ENCODE results near the gene PCGF3. TPM values are rescaled to one million over a fixed set of nuclear protein-coding genes. Genes with fewer than 3 reads are reported as not detected.
"Not testable (repeated sequence)": the region's sequence is repeated elsewhere in the genome, so short reads cannot be mapped to it uniquely, and the experiment has no call there.

The PCGF3 gene
- total RNA-seq, 1 experiment from 2014 or later, result 29.9 TPM

DNA sequence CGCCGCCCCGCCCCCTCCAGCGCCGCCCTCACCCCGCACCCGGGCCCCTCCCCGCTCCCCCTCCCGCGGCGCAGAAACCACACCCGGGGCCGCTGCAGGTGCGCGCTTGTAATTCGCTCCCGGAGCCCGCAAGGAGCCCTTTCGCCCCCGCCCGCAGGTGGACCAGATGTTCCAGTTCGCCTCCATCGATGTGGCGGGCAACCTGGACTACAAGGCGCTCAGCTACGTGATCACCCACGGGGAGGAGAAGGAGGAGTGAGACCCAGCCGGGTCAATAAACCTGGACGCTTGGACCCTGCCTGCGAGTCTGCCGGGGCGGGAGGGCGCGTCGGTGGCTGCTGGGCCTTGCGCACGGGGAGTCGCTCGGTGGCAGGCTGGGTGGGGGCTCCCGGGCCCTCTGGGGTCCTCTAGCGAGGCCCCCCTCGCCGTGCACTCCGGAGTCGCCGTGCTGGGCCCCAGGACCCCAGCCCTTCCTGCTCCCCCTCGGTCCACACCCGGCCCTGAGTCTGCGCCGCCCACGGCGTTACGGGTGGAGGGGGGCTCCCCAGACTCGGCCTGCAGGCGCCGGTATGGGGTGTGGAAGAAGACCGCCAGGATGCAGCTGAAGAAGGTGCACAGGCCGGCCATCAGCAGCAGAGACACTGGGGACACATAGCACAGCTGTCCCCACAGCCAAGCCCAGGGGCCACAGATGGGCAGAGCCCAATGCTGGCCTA, 23.7 kb upstream of the PCGF3 start:
- DNase-seq (ENCODE audit: extremely low read depth, low read depth), result no peak

DNA sequence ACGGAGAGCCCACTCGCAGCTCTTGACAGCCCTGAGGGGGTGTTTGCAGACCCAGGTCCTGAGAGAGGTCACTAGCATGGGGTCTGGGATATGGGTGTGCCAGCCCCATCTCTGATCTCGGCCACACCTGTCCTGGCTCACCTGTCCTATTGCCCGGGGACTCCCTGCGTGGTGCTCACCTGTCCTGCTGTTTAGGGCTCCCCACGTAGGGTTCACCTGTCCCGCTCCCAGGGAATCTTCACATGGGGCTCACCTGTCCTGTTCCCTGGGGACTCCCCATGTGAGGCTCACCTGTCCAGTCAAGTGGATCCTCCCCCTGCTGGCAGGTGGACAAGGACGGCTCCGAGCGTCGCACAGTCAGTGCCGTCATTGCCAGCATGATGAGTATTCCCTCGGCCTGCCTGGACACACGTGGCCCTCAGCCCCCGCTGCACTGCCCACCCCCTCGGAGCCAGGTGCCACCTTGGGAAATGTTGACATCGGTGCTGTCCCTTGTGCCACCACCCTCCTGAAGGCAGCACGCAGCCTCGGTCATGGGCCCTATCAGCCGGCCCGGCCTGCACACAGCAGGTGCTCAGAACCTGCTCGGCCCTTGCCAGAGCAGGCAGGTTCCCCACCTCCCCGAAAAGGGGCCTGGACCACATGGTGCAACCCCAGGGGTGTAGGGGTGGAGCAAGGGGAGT, 23.0 kb upstream of the PCGF3 start:
- no peak for DNase-seq (ENCODE audit: extremely low read depth, low read depth)

- no peak for DNase-seq (ENCODE audit: extremely low read depth, low read depth)
Measured at GRCh38 chr4:683247-683897, 22.3 kb upstream of the PCGF3 start.

GRCh38 chr4:683982-684622, 21.5 kb upstream of the PCGF3 start:
- peak; percentile 61 for DNase-seq (ENCODE audit: extremely low read depth, low read depth)

GRCh38 chr4:684623-685327, 20.9 kb upstream of the PCGF3 start:
- DNase-seq (ENCODE audit: extremely low read depth, low read depth), result no peak

- no peak for DNase-seq (ENCODE audit: extremely low read depth, low read depth)
Measured at GRCh38 chr4:685679-686412, 19.8 kb upstream of the PCGF3 start.

- no peak for DNase-seq (ENCODE audit: extremely low read depth, low read depth)
Measured at GRCh38 chr4:686413-687040, 19.1 kb upstream of the PCGF3 start.

DNA sequence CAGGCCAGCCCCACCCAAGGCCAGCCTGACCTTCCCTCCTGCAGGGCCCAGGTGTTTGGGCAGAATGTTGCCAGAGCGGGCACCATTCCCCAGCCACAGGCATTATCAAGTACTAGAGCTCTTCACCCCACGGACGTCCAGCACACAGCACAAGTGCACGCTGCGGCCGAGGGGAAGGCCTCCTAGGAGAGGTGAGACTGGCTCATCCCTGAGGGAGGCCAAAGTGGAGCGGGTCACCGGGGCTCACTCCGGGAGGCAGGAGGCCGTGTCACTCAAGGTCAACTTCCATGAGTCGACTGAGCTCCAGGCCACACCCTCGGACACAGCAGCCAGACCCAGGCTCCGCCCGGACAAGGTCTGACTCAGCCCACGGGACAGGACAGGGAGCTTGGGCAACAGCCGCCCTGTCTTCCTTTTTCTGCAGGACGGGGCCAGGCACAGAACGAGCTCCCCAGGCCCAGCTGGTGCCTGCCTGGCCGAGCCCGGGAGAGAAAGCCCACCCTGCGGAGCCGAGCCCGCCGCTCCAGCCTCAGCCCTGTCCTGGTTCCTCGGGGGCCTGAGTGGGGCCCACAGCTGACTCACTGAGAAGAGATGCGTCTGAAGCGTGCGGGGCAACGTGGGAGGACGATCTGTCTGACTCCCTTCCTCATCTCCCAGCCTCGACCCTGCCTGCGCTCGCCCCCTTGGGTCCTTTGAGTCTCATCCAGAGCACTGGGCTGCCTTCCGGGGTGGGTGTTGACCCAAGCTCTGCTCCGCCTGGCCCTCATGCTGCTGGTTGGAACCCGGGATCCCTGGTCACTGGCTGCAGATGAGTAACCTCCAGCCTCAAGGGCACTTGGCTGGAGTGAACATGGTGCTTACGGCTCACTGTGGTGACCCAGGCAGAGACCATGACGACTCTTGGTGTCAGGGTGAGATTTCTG, 18.3 kb upstream of the PCGF3 start:
- peak; percentile 86 for DNase-seq (ENCODE audit: extremely low read depth, low read depth)

DNA sequence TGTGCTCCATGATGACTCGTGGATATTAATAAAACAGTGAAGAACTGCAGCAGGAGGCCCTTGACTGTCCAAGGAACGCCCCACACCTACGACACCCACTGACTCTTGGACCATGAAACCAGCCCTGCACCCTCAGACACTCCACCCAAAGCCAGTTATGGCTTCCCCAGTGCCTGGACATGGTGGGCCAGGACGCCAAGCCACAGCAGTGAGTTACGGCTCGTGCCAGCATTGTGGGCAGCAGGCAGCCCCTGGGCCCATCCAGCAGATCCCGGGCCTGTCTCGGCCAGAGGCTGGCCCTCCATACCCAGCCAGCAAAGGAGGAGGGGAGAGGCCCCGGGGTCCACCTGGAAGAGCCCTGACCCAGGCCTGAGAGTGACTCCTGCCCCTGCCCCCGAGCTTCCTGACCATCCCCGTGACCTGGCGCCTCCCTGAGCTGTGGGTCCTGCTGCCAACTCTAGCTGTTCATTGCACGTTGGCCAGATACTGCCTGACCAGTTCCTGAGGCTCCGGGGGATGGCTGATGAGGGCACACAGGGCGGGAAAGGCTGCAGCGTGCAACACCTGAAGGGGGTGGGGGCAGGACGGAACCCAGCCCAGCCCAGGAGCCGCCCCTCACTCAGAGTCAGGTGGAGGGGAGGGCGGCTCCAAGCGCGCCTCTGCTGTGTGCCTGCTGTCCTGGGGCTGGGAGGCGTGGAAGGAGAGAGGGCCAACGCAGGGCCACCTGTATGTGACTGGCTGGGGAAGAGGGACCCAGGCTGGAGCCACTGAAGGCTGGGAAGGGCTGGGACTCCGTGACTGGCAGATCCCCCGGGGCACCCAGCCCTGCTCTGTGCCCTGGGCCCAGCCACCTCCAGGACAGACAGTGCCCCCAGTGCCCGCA, 17.4 kb upstream of the PCGF3 start:
- no peak for DNase-seq (ENCODE audit: extremely low read depth, low read depth)

- no peak for DNase-seq (ENCODE audit: extremely low read depth, low read depth)
Measured at GRCh38 chr4:688854-689681, 16.6 kb upstream of the PCGF3 start, which contains the start of gene SLC49A3. SLC49A3 (minus strand) TSS chr4:689151; CDS start chr4:689127, 24 bp downstream.

DNA sequence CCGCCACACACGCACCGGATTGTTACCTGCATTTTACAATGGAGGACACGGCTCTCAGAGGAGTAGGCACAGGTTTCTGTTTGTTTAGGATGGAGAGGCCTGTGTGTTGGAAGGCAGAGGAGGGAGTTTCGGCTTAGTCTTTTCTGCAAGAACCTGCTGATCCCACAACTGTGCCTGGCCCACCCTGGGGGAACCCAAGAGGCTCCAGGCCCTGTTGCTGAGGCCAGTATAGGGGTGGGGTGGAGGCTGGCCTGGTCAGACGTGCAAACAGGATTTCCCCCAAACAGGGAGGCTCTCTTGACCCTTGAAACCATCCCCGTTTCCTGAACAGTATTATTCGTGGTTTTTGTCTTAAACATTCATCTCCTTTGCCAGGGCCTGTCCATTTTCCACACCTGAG, 15.9 kb upstream of the PCGF3 start:
- no peak for DNase-seq (ENCODE audit: extremely low read depth, low read depth)

DNA sequence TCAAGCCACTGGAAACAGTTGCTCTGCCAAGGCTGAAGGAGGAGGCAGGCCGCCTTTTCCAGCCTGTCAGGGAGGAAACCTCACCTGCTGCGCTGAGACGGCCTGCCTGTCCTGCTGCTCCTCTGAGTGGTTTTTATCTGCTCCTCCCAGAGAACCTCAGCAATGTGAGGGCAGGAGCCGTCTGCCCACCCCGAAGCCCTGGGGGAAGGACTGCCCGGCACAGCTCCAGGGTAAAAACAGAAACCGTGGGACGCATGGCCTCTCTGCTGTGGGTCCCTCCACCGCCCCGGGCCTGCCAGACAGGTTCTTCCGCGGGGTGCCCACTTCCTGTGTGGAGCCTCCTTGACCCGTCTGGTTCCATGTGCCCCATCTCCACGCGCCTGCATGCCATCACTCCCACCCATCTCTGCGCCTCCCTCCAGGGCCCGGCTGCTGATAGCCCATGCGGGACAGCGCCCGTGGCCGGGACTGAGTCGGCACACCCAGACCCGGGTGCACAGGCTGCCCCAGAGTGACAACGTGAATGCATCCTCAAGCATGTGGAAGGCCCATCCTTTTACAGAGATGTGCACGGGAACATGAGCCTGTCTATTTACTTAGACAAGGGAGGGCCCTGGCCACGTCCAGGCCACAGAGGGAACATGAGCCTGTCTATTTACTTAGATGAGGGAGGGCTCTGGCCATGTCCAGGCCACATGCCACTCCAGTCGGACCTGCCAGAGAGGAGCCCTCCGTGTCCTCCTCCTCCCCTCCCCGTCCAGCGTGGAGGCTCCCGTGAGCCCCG, 12.7 kb upstream of the PCGF3 start:
- DNase-seq (ENCODE audit: extremely low read depth, low read depth), result no peak

GRCh38 chr4:694341-694940, 11.2 kb upstream of the PCGF3 start:
- not testable (repeated sequence) for DNase-seq (ENCODE audit: extremely low read depth, low read depth)

DNA sequence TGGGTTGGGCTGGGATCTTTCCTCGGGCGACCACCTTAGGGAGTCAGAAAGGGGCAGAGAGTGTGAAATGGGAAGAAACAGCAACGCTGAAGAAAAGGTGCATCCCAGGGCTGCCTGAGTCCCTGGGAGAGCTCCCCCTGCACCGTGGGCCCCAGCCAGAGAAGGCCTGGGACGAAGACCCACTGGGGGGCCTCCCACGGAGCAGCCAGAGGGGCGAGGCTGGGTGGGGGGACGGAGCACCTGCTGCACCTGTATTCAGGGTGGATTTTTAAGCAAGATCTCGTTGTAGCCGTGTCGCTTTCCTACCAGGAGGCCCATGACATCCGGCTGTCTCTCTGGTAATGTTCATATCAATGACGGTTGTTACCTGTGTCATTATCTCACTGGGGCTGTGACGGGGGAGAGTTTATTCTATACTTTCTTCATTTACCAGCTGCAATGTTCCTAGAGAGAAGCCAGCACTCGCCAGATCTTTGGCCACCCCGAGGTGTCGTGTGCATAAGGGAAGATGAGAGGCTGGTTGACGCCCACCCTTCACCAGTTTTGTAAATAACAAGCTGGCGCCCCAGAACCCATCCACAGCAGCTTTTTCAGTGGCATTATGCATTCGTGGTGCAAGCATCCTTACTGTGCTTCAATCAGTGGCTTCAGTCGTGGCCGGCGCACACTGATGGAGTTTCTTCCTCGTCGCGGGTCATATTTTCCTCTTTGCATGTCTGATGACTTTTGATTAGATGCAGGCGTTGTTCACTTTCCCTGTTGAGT, 5.6 kb upstream of the PCGF3 start:
- no peak for DNase-seq (ENCODE audit: extremely low read depth, low read depth)

Data from NCI-H460 (cell line).